ENCODE data around the gene STARD9.

Gene STARD9

DNA sequence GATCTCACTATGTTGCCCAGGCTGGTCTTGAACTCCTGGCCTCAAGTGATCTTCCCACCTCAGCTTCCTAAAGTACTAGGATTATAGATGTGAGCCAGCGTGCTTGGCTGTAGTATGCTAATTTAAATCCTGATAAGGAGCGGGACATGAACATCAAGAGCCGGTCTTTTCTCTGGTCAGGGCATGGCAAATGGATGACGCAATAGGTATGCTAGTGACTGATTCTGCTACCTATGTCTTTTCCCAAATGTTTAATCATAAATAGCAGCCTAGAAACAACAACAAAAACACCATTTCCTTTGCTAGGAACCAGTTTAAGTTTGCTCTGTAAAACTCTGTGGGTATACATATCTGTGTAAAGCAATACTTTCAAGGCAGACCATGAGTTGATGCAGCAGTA is 64.7 kb downstream of the STARD9 start:
- Histone ChIP-seq H3K9ac (ENCODE audit: low read depth, low read length, poor library complexity, severe bottlenecking) (no peak overlapping the region), H3K4me1 (ENCODE audit: insufficient read depth, low read length, poor library complexity, severe bottlenecking) (no peaks in the 10 kb centered on the region), H3K36me3 (ENCODE audit: insufficient read depth, low read length) (peaks cover 51% of the 10 kb centered on the region), H3K9me2 (replicated peaks; ENCODE audit: low read depth, low read length) (no peaks in the 10 kb centered on the region), H3K4me2 (ENCODE audit: low read depth, low read length, poor library complexity, severe bottlenecking) (no peak overlapping the region), H3K9me3 (ENCODE audit: insufficient read depth, low read depth, low read length) (no peaks in the 10 kb centered on the region), H3K79me2 (ENCODE audit: insufficient read depth, low read length) (no peaks in the 10 kb centered on the region), H3F3A (ENCODE audit: low read depth) (no peaks in the 10 kb centered on the region), H3K4me3 (ENCODE audit: low read length, poor library complexity, severe bottlenecking) (no peak overlapping the region), H2AFZ (ENCODE audit: low read length) (no peak overlapping the region), H4K20me1 (ENCODE audit: insufficient read depth, low read length, poor library complexity, severe bottlenecking) (no peaks in the 10 kb centered on the region), H3K27me3 (ENCODE audit: insufficient read depth, low read length, poor library complexity, severe bottlenecking) (no peaks in the 10 kb centered on the region)
- TF ChIP-seq CTCF (conservative IDR thresholded peaks at IDR 0.05; ENCODE audit: low read length) (no peak), EZH2phosphoT487 (IDR thresholded peaks at IDR 0.05; ENCODE audit: borderline replicate concordance) (no peak)

GRCh38 chr15:42650208-42651066 is 75.0 kb downstream of the STARD9 start:
- TF ChIP-seq EZH2phosphoT487 (IDR thresholded peaks at IDR 0.05; ENCODE audit: borderline replicate concordance) (no peak), CTCF (conservative IDR thresholded peaks at IDR 0.05; ENCODE audit: low read length) (peak; percentile 94)

GRCh38 chr15:42665827-42666226 is 90.4 kb downstream of the STARD9 start:
- Histone ChIP-seq H2AFZ (ENCODE audit: low read length) (no peak overlapping the region), H3K9me3 (ENCODE audit: insufficient read depth, low read depth, low read length) (no peaks in the 10 kb centered on the region), H4K20me1 (ENCODE audit: insufficient read depth, low read length, poor library complexity, severe bottlenecking) (no peaks in the 10 kb centered on the region), H3K79me2 (ENCODE audit: insufficient read depth, low read length) (no peaks in the 10 kb centered on the region), H3K4me3 (ENCODE audit: low read length, poor library complexity, severe bottlenecking) (no peak overlapping the region), H3K4me2 (ENCODE audit: low read depth, low read length, poor library complexity, severe bottlenecking) (no peak overlapping the region), H3K36me3 (ENCODE audit: insufficient read depth, low read length) (peaks cover 36% of the 10 kb centered on the region; the same call in 1 of the 2 replicates), H3K4me1 (ENCODE audit: insufficient read depth, low read length, poor library complexity, severe bottlenecking) (no peaks in the 10 kb centered on the region), H3F3A (ENCODE audit: low read depth) (no peaks in the 10 kb centered on the region), H3K9me2 (replicated peaks; ENCODE audit: low read depth, low read length) (no peaks in the 10 kb centered on the region), H3K27me3 (ENCODE audit: insufficient read depth, low read length, poor library complexity, severe bottlenecking) (no peaks in the 10 kb centered on the region), H3K9ac (ENCODE audit: low read depth, low read length, poor library complexity, severe bottlenecking) (no peak overlapping the region)
- TF ChIP-seq CTCF (conservative IDR thresholded peaks at IDR 0.05; ENCODE audit: low read length) (no peak), EZH2phosphoT487 (IDR thresholded peaks at IDR 0.05; ENCODE audit: borderline replicate concordance) (no peak)

More at GRCh38 chr15:42650208-42651066, 75.0 kb downstream of the STARD9 start:
- H3K36me3 ChIP-seq (ENCODE audit: insufficient read depth, low read length), result peaks cover 15% of the 10 kb centered on the region; the same call in 1 of the 2 replicates
- no peaks in the 10 kb centered on the region for H3K4me1 ChIP-seq (ENCODE audit: insufficient read depth, low read length, poor library complexity, severe bottlenecking)
- no peaks in the 10 kb centered on the region for H3K9me3 ChIP-seq (ENCODE audit: insufficient read depth, low read depth, low read length)
- no peaks in the 10 kb centered on the region for H3K9me2 ChIP-seq (replicated peaks; ENCODE audit: low read depth, low read length)
- no peaks in the 10 kb centered on the region for H3K27me3 ChIP-seq (ENCODE audit: insufficient read depth, low read length, poor library complexity, severe bottlenecking)
- no peaks in the 10 kb centered on the region for H3K79me2 ChIP-seq (ENCODE audit: insufficient read depth, low read length)
- no peak overlapping the region for H2AFZ ChIP-seq (ENCODE audit: low read length)
- H3K9ac ChIP-seq (ENCODE audit: low read depth, low read length, poor library complexity, severe bottlenecking), result no peak overlapping the region
- no peaks in the 10 kb centered on the region for H3F3A ChIP-seq (ENCODE audit: low read depth)
- H4K20me1 ChIP-seq (ENCODE audit: insufficient read depth, low read length, poor library complexity, severe bottlenecking), result no peaks in the 10 kb centered on the region
- H3K4me3 ChIP-seq (ENCODE audit: low read length, poor library complexity, severe bottlenecking), result no peak overlapping the region
- no peak overlapping the region for H3K4me2 ChIP-seq (ENCODE audit: low read depth, low read length, poor library complexity, severe bottlenecking)
